ENCODE data around the gene GNG14. TPM values are rescaled to one million over a fixed set of nuclear protein-coding genes. Genes with fewer than 3 reads are reported as not detected.

The GNG14 gene
- total RNA-seq, 6 donors from 2014 or later, result not detected

- no peaks in the 10 kb centered on the region for H3K9me3 ChIP-seq
- no peak overlapping the region for H3K27ac ChIP-seq
- 80 to 92% methylated on average over 4 of the region's 5 CpGs for WGBS, 2 donors
- peaks cover 0 to 2% (median 0%) of the 10 kb centered on the region in 4 donors for H3K36me3 ChIP-seq
- TF ChIP-seq CTCF (IDR thresholded peaks at IDR 0.05) (no peak), POLR2A (IDR thresholded peaks at IDR 0.05) (no peak), EP300 (IDR thresholded peaks at IDR 0.05) (no peak), POLR2AphosphoS5 (IDR thresholded peaks at IDR 0.05) (no peak)
- DNase-seq (no peak), ATAC-seq (ENCODE audit: low FRiP score in 2 of 2) (no peak)
- H3K4me3 ChIP-seq, result no peak overlapping the region
- no peaks in the 10 kb centered on the region for H3K27me3 ChIP-seq
- H3K4me1 ChIP-seq, result peaks cover 12 to 30% (median 14%) of the 10 kb centered on the region in 4 donors
Measured at GRCh38 chr19:12692960-12693359, 5.2 kb downstream of the GNG14 start.

- ATAC-seq (ENCODE audit: low FRiP score in 2 of 2), result no peak
- Histone ChIP-seq H3K4me3 (no peak overlapping the region), H3K27ac (no peak overlapping the region), H3K9me3 (no peaks in the 10 kb centered on the region), H3K4me1 (peaks cover 12 to 30% (median 14%) of the 10 kb centered on the region in 4 donors), H3K36me3 (peaks cover 0 to 13% (median 0%) of the 10 kb centered on the region in 4 donors), H3K27me3 (no peaks in the 10 kb centered on the region)
- WGBS, 2 donors, result 90 to 100% methylated on average over 3 to 16 of the region's 16 CpGs
- TF ChIP-seq EP300 (IDR thresholded peaks at IDR 0.05), result no peak
- no peak for DNase-seq
Measured at GRCh38 chr19:12694641-12695040, 6.8 kb downstream of the GNG14 start.

GRCh38 chr19:12695096-12695495, 7.3 kb downstream of the GNG14 start:
- no peak for ATAC-seq (ENCODE audit: low FRiP score in 2 of 2)
- peaks cover 0 to 17% (median under 1%) of the 10 kb centered on the region in 4 donors for H3K36me3 ChIP-seq
- H3K4me1 ChIP-seq, result peaks cover 12 to 30% (median 14%) of the 10 kb centered on the region in 4 donors
- no peaks in the 10 kb centered on the region for H3K27me3 ChIP-seq
- no peak for TF ChIP-seq POLR2AphosphoS5 (IDR thresholded peaks at IDR 0.05)
- no peak for TF ChIP-seq POLR2A (IDR thresholded peaks at IDR 0.05)
- TF ChIP-seq CTCF (IDR thresholded peaks at IDR 0.05), result no peak
- no peak for TF ChIP-seq EP300 (IDR thresholded peaks at IDR 0.05)
- H3K4me3 ChIP-seq, result peak overlapping the region in 1 of 4 donors; percentile 94
- 50 to 79% methylated on average over 1 to 2 of the region's 2 CpGs for WGBS, 2 donors
- H3K27ac ChIP-seq, result no peak overlapping the region
- no peaks in the 10 kb centered on the region for H3K9me3 ChIP-seq
- no peak for DNase-seq

- H3K9me3 ChIP-seq, result no peaks in the 10 kb centered on the region
- H3K27ac ChIP-seq, result peak overlapping the region in 1 of 4 donors; percentile 86
- TF ChIP-seq EP300 (IDR thresholded peaks at IDR 0.05) (no peak), POLR2AphosphoS5 (IDR thresholded peaks at IDR 0.05) (no peak), POLR2A (IDR thresholded peaks at IDR 0.05) (no peak), CTCF (IDR thresholded peaks at IDR 0.05) (no peak)
- H3K36me3 ChIP-seq, result peaks cover 0 to 22% (median 4%) of the 10 kb centered on the region in 4 donors
- H3K4me1 ChIP-seq, result peaks cover 12 to 30% (median 14%) of the 10 kb centered on the region in 4 donors
- WGBS, 2 donors, result 71 to 83% methylated on average over 1 of the region's 1 CpG
- H3K27me3 ChIP-seq, result no peaks in the 10 kb centered on the region
- peak overlapping the region in 3 of 4 donors; percentile 62 to 94 (median 84) for H3K4me3 ChIP-seq
- DNase-seq, result no peak
- ATAC-seq (ENCODE audit: low FRiP score in 2 of 2), result no peak
Measured at GRCh38 chr19:12695514-12695913, 7.7 kb downstream of the GNG14 start.

- peaks cover 4 to 26% (median 9%) of the 10 kb centered on the region in 4 donors for H3K36me3 ChIP-seq
- 4% methylated on average over 26 of the region's 36 CpGs; no CpG with 5 or more reads in 1 of the 2 donors for WGBS, 2 donors
- H3K27ac ChIP-seq, result peak overlapping the region; percentile 82 to 93 (median 87)
- no peaks in the 10 kb centered on the region for H3K27me3 ChIP-seq
- peak; percentile 2 to 15 for ATAC-seq (ENCODE audit: low FRiP score in 2 of 2)
- no peaks in the 10 kb centered on the region for H3K9me3 ChIP-seq
- TF ChIP-seq CTCF (IDR thresholded peaks at IDR 0.05) (no peak), POLR2A (IDR thresholded peaks at IDR 0.05) (no peak), EP300 (IDR thresholded peaks at IDR 0.05) (no peak), POLR2AphosphoS5 (IDR thresholded peaks at IDR 0.05) (no peak)
- DNase-seq, result peak in 1 of 2 donors; percentile 86
- peaks cover 12 to 30% (median 14%) of the 10 kb centered on the region in 4 donors for H3K4me1 ChIP-seq
- peak overlapping the region; percentile 62 to 94 (median 78) for H3K4me3 ChIP-seq
Measured at GRCh38 chr19:12695997-12696365, 8.2 kb downstream of the GNG14 start.
